ENCODE measurements around the gene SSTR3. TPM values are rescaled to one million over a fixed set of nuclear protein-coding genes. Genes with fewer than 3 reads are reported as not detected.
"Not testable (repeated sequence)": the region's sequence is repeated elsewhere in the genome, so short reads cannot be mapped to it uniquely, and the experiment has no call there.

SSTR3 gene
- total RNA-seq, 1 donor from 2014 or later, result not detected

GRCh38 chr22:37202716-37203115, 9.6 kb downstream of the SSTR3 start:
- TF ChIP-seq, protein P1, sequence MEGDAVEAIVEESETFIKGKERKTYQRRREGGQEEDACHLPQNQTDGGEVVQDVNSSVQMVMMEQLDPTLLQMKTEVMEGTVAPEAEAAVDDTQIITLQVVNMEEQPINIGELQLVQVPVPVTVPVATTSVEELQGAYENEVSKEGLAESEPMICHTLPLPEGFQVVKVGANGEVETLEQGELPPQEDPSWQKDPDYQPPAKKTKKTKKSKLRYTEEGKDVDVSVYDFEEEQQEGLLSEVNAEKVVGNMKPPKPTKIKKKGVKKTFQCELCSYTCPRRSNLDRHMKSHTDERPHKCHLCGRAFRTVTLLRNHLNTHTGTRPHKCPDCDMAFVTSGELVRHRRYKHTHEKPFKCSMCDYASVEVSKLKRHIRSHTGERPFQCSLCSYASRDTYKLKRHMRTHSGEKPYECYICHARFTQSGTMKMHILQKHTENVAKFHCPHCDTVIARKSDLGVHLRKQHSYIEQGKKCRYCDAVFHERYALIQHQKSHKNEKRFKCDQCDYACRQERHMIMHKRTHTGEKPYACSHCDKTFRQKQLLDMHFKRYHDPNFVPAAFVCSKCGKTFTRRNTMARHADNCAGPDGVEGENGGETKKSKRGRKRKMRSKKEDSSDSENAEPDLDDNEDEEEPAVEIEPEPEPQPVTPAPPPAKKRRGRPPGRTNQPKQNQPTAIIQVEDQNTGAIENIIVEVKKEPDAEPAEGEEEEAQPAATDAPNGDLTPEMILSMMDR (IDR thresholded peaks at IDR 0.05), result no peak
- intact Hi-C loops (cut with DNase I), result no loop called here
- ATAC-seq, result no peak
- peaks cover 13% of the 10 kb centered on the region for H3K4me1 ChIP-seq
- H3K9me3 ChIP-seq, result no peaks in the 10 kb centered on the region
- H3K27ac ChIP-seq, result no peak overlapping the region
- no peaks in the 10 kb centered on the region for H3K36me3 ChIP-seq
- H3K4me3 ChIP-seq, result no peak overlapping the region
- no peaks in the 10 kb centered on the region for H3K27me3 ChIP-seq
- peak; percentile 40 for DNase-seq

DNA sequence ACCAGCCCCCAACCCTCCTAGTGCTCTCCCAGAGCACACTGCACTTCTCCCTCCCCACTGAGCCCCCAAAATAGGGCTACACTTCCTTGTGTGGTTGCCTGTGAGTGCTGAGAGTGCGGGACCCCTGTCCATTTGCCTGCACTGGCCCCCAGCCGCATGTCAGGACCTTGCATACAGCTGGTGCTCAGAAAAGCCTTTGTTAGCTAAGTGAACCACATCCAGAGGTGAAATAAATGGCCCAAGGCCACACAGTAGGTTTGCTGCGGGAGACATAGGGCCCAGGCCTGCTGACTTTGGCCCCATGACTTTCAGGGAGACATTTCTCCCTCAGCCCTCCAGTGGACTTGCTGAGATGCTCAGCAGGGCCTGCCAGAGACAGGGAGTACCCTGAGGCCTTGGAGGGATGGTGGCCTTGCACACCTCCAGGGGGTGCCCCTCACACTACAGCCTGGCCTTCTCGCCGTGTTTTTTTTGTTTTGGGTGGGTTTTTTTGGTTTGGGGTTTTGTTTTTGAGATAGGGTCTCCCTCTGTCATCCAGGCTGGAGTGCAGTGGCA, 10.2 kb downstream of the SSTR3 start:
- intact Hi-C loops (cut with DNase I), result no loop called here
- H3K9me3 ChIP-seq, result no peaks in the 10 kb centered on the region

DNA sequence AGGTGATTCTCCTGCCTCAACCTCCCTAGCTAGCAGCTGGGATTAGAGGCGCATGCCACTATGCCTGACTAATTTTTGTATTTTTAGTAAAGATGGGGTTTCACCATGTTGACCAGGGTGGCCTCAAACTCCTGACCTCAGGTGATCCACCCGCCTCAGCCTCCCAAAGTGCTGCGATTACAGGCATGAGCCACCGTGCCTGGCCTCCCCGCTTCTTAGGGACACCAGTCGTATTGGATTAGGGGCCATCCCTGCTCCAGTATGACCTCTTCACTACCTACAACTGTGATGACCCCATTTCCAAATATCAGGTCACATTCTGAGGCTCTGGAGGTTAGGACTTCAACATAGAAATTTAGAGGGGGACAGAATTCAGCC, 10.8 kb downstream of the SSTR3 start:
- H3K4me1 ChIP-seq, result peaks cover 26% of the 10 kb centered on the region
- H3K27me3 ChIP-seq; H3K4me3 ChIP-seq; H3K36me3 ChIP-seq; H3K9me3 ChIP-seq; ATAC-seq; H3K27ac ChIP-seq; intact Hi-C loops (cut with DNase I): not testable (repeated sequence)
- DNase-seq, result peak; percentile 35

More for the DNA sequence above, 10.2 kb downstream of the SSTR3 start:
- ATAC-seq (no peak), DNase-seq (peak; percentile 37)
- H3K27me3 ChIP-seq, result no peaks in the 10 kb centered on the region
- no peaks in the 10 kb centered on the region for H3K36me3 ChIP-seq
- no peak overlapping the region for H3K4me3 ChIP-seq
- H3K27ac ChIP-seq, result no peak overlapping the region
- TF ChIP-seq, protein P1 (IDR thresholded peaks at IDR 0.05), result no peak
- peaks cover 19% of the 10 kb centered on the region for H3K4me1 ChIP-seq

DNA sequence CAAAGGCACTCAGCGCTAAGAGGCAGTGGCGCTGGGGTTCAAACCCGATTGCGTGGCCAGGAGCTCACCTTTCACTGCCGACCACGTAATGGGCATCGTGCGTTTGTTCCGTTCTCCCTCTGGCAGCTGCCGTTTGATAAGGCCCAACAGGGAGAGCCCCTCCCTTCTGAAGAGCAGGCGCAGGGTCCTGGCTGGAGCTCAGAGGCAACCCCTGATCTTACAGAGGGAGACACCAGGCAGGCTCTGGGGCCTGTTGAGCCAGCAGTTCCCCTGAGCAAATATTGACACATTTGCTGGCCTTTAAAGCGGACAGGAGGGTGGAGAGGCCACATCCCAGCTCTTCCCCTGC, 12.5 kb downstream of the SSTR3 start:
- TF ChIP-seq, protein P1 (IDR thresholded peaks at IDR 0.05), result no peak
- Histone ChIP-seq H3K9me3 (no peaks in the 10 kb centered on the region), H3K27ac (peak overlapping the region; percentile 7), H3K4me3 (peak overlapping the region; percentile 72), H3K27me3 (no peaks in the 10 kb centered on the region), H3K4me1 (peaks cover 32% of the 10 kb centered on the region), H3K36me3 (no peaks in the 10 kb centered on the region)
- ATAC-seq (no peak), DNase-seq (no peak)
- intact Hi-C loops (cut with DNase I), result loop anchor here (5.0 kb wide), 1 partner anchor 122 kb away; no protein-coding TSS in a partner anchor

DNA sequence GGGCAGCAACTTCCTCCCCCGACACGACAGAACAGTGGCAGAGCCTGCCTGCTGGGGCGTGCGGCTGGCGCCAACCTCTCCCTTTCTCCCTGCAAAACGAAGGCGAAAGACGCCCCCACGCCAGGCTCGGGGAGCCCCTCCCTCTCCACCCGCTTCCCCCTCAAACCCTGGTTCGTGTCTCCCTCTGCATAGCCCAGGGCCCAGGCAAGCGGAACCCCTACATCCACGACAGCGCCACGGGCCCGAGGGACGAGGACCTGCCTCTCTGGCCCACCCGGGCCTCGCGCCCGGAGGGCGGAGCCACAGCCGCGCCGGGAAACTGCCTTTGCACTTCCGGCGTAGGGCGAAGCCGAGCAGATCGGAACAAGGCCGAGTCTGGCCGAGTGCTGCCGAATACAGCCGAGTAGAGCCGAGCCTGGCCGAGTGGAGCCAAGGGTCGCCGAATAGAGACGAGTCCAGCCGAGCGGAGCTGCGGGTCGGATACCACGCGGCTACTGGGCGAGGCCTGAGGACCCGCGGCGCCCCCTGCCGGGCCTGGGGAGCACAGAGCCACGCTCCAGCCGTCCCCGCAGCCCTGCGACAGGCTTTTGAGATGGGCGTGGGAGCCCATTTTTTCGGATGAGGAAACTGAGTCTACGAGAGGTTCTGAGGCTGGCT, 13.0 kb downstream of the SSTR3 start:
- peak overlapping the region; percentile 91 for H3K27ac ChIP-seq
- TF ChIP-seq, protein P1 (IDR thresholded peaks at IDR 0.05), result peak; percentile 91
- H3K36me3 ChIP-seq, result no peaks in the 10 kb centered on the region
- H3K4me1 ChIP-seq, result peaks cover 32% of the 10 kb centered on the region
- ATAC-seq, result peak; percentile 96
- no peaks in the 10 kb centered on the region for H3K27me3 ChIP-seq
- no peaks in the 10 kb centered on the region for H3K9me3 ChIP-seq
- intact Hi-C loops (cut with DNase I), result loop anchor here (5.0 kb wide), 1 partner anchor 122 kb away; no protein-coding TSS in a partner anchor
- DNase-seq, result peak; percentile 99
- H3K4me3 ChIP-seq, result peak overlapping the region; percentile 72

DNA sequence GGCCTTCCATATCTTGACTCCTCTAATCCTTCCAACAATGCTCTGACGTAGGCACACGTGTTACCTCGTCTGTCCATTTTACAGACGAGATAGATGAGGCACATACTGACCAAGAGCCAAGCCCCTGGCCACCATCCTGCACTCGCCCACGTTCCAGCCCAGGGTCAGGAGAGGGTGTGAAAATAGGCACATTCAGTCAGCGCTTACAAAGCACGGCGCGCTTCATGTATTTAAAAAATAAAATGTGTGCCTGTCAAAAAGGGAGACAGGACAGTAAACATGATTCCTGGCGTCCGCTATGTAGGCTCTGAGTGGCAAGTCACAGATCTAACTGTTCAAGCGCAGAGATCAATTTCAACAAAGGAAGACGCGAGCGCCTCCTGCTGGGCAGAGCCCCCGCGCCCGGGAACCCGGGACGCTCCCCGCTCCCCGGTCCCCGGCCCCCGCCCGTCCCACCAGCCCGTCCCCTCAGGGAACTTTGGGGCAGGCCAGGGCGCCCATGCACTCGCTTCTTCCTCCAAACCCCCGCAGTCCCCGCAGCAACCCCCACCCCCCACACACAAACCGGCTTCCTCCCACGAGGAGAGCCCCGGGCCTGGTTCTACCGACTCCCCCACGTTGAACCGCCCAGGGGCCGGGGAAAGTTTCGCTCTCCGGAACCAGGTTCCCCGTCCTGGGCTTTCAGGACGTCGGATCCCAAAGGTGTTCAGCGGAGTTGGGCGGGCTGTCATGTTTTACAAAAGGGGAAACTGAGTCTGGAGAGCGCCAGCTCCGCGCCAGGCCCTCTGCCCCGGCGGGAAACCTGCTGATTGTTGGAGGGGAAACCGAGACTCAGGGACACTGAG, 13.8 kb downstream of the SSTR3 start:
- intact Hi-C loops (cut with DNase I), result loop anchor here (5.0 kb wide), 1 partner anchor 121 kb away; no protein-coding TSS in a partner anchor
- H3K9me3 ChIP-seq, result no peaks in the 10 kb centered on the region

More for the DNA sequence above, 13.8 kb downstream of the SSTR3 start:
- Histone ChIP-seq H3K27ac (peak overlapping the region; percentile 91), H3K4me3 (peak overlapping the region; percentile 72), H3K4me1 (peaks cover 32% of the 10 kb centered on the region), H3K27me3 (no peaks in the 10 kb centered on the region), H3K36me3 (no peaks in the 10 kb centered on the region)
- TF ChIP-seq, protein P1 (IDR thresholded peaks at IDR 0.05), result peak; percentile 94
- DNase-seq (peak; percentile 94), ATAC-seq (peak; percentile 74)

Data from upper lobe of right lung (tissue), 1 donor.